K562 (cell line): ENCODE results near the gene SOHLH1. TPM values are rescaled to one million over a fixed set of nuclear protein-coding genes. Genes with fewer than 3 reads are reported as not detected.

ENCODE experiments used
- ATAC-seq: fragments of 200-7000 bp; cut with Tn5 transposase; 3 replicates; pipeline ENCODE4 v1.9.1; 2020; ENCODE audit warnings: moderate library complexity
- BruUV-seq: library from RNA; stranded (reverse); fragments of 400-500 nt; replicated peaks from 2 replicates; lab custom pipeline; 2021; lab: Mats Ljungman, UMichigan
- CTCF ChIA-PET: fragments of 300-600 bp; formaldehyde crosslinking; extraction: SDS; loops from one replicate; lab custom pipeline; 2021; ENCODE audit warnings: low intra/inter-chr PET ratio; lab: Yijun Ruan, JAX
- POLR2A ChIA-PET: fragments of 300-600, 350-650 bp; sonication (Branson Sonifier 250); formaldehyde crosslinking; extraction: SDS; loops from one replicate; lab custom pipeline; 2021; ENCODE audit warnings: antibody characterized with exemption, inconsistent platforms; lab: Yijun Ruan, JAX
- DNase-seq, 4 experiments: peaks; one replicate each; pipeline versions ENCODE4 v3.0.0 to v3.0.0-alpha.2; 2011 to 2018; ENCODE audit warnings: low spot score in 3 of 4, mixed read lengths in 3 of 4; ENCODE audit errors: extremely low read depth in 1 of 4
- FAIRE-seq: peaks from 2 replicates; lab custom pipeline; 2011; peaks lifted over from hg19 to GRCh38; lab: Jason Lieb, UNC
- H2AFZ ChIP-seq: 2 replicates; pipeline ENCODE4 v1.6.0; 2011; ENCODE audit warnings: low read depth, low read length, control low read depth, inconsistent platforms
- H3K27ac ChIP-seq: fragments of 200-600 bp; 3 replicates; pipeline ENCODE4 v1.8.0; 2011; ENCODE audit warnings: low read depth, mild to moderate bottlenecking, control low read depth, inconsistent platforms, low read length, moderate library complexity, mixed read lengths; ENCODE audit errors: extremely low read depth
- H3K27me3 ChIP-seq, 2 experiments: fragments of 300-600 bp in 1 of 2; 2 replicates in 1 of 2; 3 replicates in 1 of 2; pipeline versions ENCODE4 v1.6.0 to v1.8.0; 2011; ENCODE audit warnings: inconsistent platforms in 2 of 2, low read length in 2 of 2, mild to moderate bottlenecking in 1 of 2, mixed read lengths in 1 of 2, moderate library complexity in 1 of 2; ENCODE audit not compliant: control insufficient read depth in 2 of 2, insufficient read depth in 2 of 2
- H3K36me3 ChIP-seq: fragments of 300-600 bp; 3 replicates; pipeline ENCODE4 v1.8.0; 2011; ENCODE audit warnings: mild to moderate bottlenecking, low read length, inconsistent platforms; ENCODE audit not compliant: control insufficient read depth, insufficient read depth
- H3K4me1 ChIP-seq, 2 experiments: fragments of 200-600 bp in 1 of 2; replicated peaks in 1 of 2; 2 replicates in 1 of 2; 3 replicates in 1 of 2; pipeline versions ENCODE4 v1.5.1 to v1.8.0; 2011; ENCODE audit warnings: inconsistent platforms in 2 of 2, low read length in 2 of 2, mild to moderate bottlenecking in 1 of 2, mixed read lengths in 1 of 2, moderate library complexity in 1 of 2; ENCODE audit not compliant: control insufficient read depth in 2 of 2, insufficient read depth in 2 of 2
- H3K4me2 ChIP-seq: 2 replicates; pipeline ENCODE4 v1.6.1; 2011; ENCODE audit warnings: low read length, control low read depth, inconsistent platforms, mixed read lengths; ENCODE audit not compliant: insufficient read depth
- H3K4me3 ChIP-seq: fragments of 200-600 bp; sonication (generic), shearing (Covaris generic); 2 replicates; pipeline ENCODE4 v1.5.1; 2016; ENCODE audit warnings: control low read depth, inconsistent platforms
- H3K79me2 ChIP-seq: fragments of 200-600 bp; 3 replicates; pipeline ENCODE4 v1.8.0; 2011; ENCODE audit warnings: low read length, inconsistent platforms; ENCODE audit not compliant: control insufficient read depth, insufficient read depth
- H3K9ac ChIP-seq, 2 experiments: 2 replicates each; pipeline versions ENCODE4 v1.6.0 to v1.6.1; 2011; ENCODE audit warnings: low read depth in 2 of 2, low read length in 2 of 2, control low read depth in 1 of 2, inconsistent platforms in 1 of 2, mild to moderate bottlenecking in 1 of 2, mixed read lengths in 1 of 2; ENCODE audit not compliant: insufficient read depth in 1 of 2
- H3K9me1 ChIP-seq: one replicate; pipeline ENCODE4 v1.6.0; 2011; ENCODE audit warnings: inconsistent platforms, mild to moderate bottlenecking, low read length, moderate library complexity; ENCODE audit not compliant: control insufficient read depth, insufficient read depth
- H3K9me3 ChIP-seq: replicated peaks from 2 replicates; pipeline ENCODE4 v1.5.1; 2011; ENCODE audit warnings: low read depth, low read length, inconsistent platforms; ENCODE audit not compliant: control insufficient read depth, insufficient read depth
- H4K20me1 ChIP-seq: replicated peaks from 2 replicates; pipeline ENCODE4 v1.6.1; 2011; ENCODE audit warnings: low read length, inconsistent platforms, mixed read lengths; ENCODE audit not compliant: control insufficient read depth, insufficient read depth
- ATF6 ChIP-seq: sonication (generic); formaldehyde crosslinking; IDR thresholded peaks from 2 replicates; pipeline ENCODE4 v1.4.0; 2020; ENCODE audit warnings: mild to moderate bottlenecking, missing genetic modification reagents
- CXXC5 ChIP-seq: fragments of 250-450 bp; sonication (Bioruptor Pico); IDR thresholded peaks from 2 replicates; pipeline ENCODE4 v1.8.0; 2022; ENCODE audit warnings: inconsistent platforms, mild to moderate bottlenecking, moderate library complexity
- IRF2 ChIP-seq: sonication (generic); formaldehyde crosslinking; IDR thresholded peaks from 2 replicates; pipeline ENCODE4 v1.8.1; 2022; ENCODE audit warnings: mild to moderate bottlenecking, missing genetic modification reagents
- SMAD3 ChIP-seq: fragments of 450-650 bp; formaldehyde crosslinking; conservative IDR thresholded peaks from 2 replicates; pipeline ENCODE4 v1.4.0; 2020; ENCODE audit warnings: mild to moderate bottlenecking
- TARDBP ChIP-seq: fragments of 450-650 bp; IDR thresholded peaks from 2 replicates; pipeline ENCODE4 v1.6.1; 2016
- WGBS: fragments of 100-300 bp; shearing (Covaris generic); methylation state at CpG from one replicate; pipeline ENCODE4 v1.1.6; 2016; ENCODE audit warnings: low coverage, mixed read lengths; ENCODE audit not compliant: insufficient coverage; ENCODE audit errors: missing lambda C conversion rate; 5-methylcytosine and 5-hydroxymethylcytosine counted together
- in situ Hi-C: fragments of 300-500 bp; cut with MboI; formaldehyde crosslinking; loops from 4 replicates; pipeline ENCODE4 v1.15.0; 2018; ENCODE audit warnings: inconsistent platforms, mixed read lengths
- intact Hi-C: fragments of 100-400 bp; cut with micrococcal nuclease; formaldehyde crosslinking; loops from 2 replicates; pipeline ENCODE4 v1.14.2; 2022
- polyA plus RNA-seq, 8 experiments: library from polyadenylated mRNA; depleted of rRNA in 4 of 8; stranded (reverse) in 5 of 8; unstranded in 3 of 8; fragments of >200 nt; fragmentation: Nextera tagmentation in 2 of 8; fragmentation: Illumina TruSeq in 1 of 8; extraction: Ambion mirVana in 2 of 8; extraction: Trizol in 1 of 8; gene quantifications; 2 replicates each; pipeline versions ENCODE4 v1.2.1 to v1.2.3, GENCODE V29; 2011 to 2014; ENCODE audit warnings: inconsistent platforms in 1 of 8, missing spikeins in 1 of 8
- total RNA-seq, 7 experiments: library from RNA; depleted of rRNA in 6 of 7; stranded (reverse); fragments of >200 nt in 6 of 7; fragmentation: Illumina TruSeq in 2 of 7; extraction: Trizol in 2 of 7; gene quantifications; 2 replicates each; pipeline versions ENCODE4 v1.2.1 to v1.2.3, GENCODE V29; 2011 to 2021; ENCODE audit warnings: low replicate concordance in 1 of 7
- TF ChIP-seq, protein P1 (sequence below): sonication (generic); formaldehyde crosslinking; IDR thresholded peaks from 2 replicates; pipeline ENCODE4 v1.8.0; 2022; ENCODE audit warnings: missing genetic modification reagents, mild to moderate bottlenecking, moderate library complexity, borderline replicate concordance
- TF ChIP-seq, protein P2 (sequence below), 2 experiments: fragments of 450-650 bp; formaldehyde crosslinking in 1 of 2; IDR thresholded peaks; 2 replicates each; pipeline versions ENCODE4 v1.4.0 to v1.6.1; 2014 to 2020; ENCODE audit warnings: mild to moderate bottlenecking in 2 of 2, borderline replicate concordance in 1 of 2, low read depth in 1 of 2

Gene SOHLH1
- total and polyA plus RNA-seq, 9 of the 15 experiments (the other 6 are each of a cell fraction or from before 2014, with no cell fraction given) = 0.17 to 0.41 (median 0.29) TPM; not detected in 6

DNA sequence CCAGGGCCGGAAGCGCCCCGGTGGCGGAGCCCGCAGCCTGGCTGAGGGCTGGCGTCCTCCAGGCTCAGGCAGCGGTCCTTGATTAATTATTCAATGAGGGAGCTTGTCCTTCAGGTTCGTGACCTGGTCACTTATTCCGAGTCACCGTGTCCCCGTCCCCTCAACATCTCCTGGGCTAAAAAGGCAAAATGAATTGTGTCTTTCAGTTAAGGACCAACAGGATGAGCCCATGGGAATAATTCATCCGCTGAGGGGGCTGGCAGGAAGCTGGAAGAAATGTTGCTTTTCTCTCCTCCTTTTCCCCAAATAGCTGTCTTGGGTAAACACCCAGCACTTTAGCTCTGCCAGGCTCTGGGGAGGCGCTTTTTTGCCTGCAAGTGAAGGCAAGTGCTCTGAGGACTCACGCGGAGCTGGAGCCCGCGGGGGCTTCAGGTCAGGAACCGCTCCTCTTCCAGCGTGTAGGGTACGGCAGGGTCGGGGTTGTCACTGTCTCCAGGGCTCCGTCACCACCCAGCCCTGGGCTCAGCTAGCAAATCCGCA lies 15.8 kb upstream of the SOHLH1 start (continued):
- TF ChIP-seq, protein P1, sequence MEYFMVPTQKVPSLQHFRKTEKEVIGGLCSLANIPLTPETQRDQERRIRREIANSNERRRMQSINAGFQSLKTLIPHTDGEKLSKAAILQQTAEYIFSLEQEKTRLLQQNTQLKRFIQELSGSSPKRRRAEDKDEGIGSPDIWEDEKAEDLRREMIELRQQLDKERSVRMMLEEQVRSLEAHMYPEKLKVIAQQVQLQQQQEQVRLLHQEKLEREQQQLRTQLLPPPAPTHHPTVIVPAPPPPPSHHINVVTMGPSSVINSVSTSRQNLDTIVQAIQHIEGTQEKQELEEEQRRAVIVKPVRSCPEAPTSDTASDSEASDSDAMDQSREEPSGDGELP = no peak

DNA sequence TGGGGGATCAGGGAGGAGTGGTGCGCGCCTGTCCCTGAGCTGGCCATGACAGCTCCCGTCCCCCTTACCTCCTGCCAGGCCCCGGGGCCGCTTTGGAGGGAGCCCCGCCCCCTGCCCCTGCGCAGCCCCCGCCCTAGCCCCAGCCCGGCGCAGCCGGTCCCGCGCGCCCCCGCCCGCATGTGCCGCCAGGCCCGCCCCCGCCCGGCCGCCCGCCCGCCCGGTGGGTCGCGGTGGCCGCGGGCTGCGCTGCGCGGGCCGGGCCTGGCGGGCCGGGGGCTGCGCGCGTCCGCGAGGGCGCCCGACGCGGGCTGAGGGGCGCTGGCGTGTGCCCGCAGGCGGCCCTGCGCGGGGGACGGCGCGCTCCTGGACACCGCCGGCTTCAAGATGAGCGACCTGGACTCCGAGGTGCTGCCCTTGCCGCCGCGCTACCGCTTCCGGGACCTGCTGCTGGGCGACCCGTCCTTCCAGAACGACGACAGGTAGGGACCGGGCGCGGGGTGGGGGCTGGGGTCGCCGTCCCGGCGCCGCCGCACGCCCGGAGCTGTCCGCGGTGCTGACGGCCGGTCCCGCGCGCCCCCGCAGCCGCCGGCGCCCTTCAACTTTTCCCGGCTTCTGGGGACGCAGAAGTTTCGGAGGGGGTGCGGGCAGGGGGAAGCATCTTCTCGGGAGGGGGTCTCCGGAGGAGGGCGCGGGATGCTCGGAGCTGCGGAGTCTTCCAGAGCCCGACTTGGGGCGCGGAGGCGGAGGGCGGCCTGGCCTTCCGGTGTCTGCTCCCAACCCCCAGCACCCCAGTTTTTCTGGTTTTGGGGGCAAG lies 15.2 kb upstream of the SOHLH1 start:
- ChIA-PET POLR2A (no interaction called here), CTCF (no interaction called here)
- peaks cover 17 to 75% of the 10 kb centered on the region in 2 experiments; a peak in 4 of 5 replicates for H3K27me3 ChIP-seq
- TF ChIP-seq, protein P2, sequence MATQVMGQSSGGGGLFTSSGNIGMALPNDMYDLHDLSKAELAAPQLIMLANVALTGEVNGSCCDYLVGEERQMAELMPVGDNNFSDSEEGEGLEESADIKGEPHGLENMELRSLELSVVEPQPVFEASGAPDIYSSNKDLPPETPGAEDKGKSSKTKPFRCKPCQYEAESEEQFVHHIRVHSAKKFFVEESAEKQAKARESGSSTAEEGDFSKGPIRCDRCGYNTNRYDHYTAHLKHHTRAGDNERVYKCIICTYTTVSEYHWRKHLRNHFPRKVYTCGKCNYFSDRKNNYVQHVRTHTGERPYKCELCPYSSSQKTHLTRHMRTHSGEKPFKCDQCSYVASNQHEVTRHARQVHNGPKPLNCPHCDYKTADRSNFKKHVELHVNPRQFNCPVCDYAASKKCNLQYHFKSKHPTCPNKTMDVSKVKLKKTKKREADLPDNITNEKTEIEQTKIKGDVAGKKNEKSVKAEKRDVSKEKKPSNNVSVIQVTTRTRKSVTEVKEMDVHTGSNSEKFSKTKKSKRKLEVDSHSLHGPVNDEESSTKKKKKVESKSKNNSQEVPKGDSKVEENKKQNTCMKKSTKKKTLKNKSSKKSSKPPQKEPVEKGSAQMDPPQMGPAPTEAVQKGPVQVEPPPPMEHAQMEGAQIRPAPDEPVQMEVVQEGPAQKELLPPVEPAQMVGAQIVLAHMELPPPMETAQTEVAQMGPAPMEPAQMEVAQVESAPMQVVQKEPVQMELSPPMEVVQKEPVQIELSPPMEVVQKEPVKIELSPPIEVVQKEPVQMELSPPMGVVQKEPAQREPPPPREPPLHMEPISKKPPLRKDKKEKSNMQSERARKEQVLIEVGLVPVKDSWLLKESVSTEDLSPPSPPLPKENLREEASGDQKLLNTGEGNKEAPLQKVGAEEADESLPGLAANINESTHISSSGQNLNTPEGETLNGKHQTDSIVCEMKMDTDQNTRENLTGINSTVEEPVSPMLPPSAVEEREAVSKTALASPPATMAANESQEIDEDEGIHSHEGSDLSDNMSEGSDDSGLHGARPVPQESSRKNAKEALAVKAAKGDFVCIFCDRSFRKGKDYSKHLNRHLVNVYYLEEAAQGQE (IDR thresholded peaks at IDR 0.05; ENCODE audit: borderline replicate concordance) = peak; percentile 95
- TF ChIP-seq, protein P2 (CRISPR knock-in tag; IDR thresholded peaks at IDR 0.05; ENCODE audit: low read depth) = peak; percentile 94
- TF ChIP-seq CXXC5 (CRISPR knock-in tag) = 0 out of 2 replicates have a peak, but pooled peaks have one; percentile 18
- TF ChIP-seq TARDBP = no peak
- no peak for TF ChIP-seq ATF6 (CRISPR knock-in tag)
- TF ChIP-seq SMAD3 = no peak
- no peak for TF ChIP-seq IRF2 (CRISPR knock-in tag)

More for the DNA sequence above, 15.2 kb upstream of the SOHLH1 start:
- Histone ChIP-seq H3K4me1 (peaks cover 0 to 10% of the 10 kb centered on the region in 2 experiments; a peak in 2 of 5 replicates), H3K79me2 (no peaks in the 10 kb centered on the region), H4K20me1 (peaks cover 11% of the 10 kb centered on the region), H3K9me1 (no peaks in the 10 kb centered on the region), H3K27ac (no peak overlapping the region), H3K4me2 (no peak overlapping the region), H3K36me3 (no peaks in the 10 kb centered on the region), H3K9me3 (no peaks in the 10 kb centered on the region), H2AFZ (no peak overlapping the region), H3K9ac (no peak overlapping the region), H3K4me3 (no peak overlapping the region)
- peak in 2 of 4 experiments; percentile 69 to 70 for DNase-seq
- intact Hi-C loops = no loop called here
- FAIRE-seq = no peak
- 11% methylated on average over 16 of the region's 103 CpGs for WGBS
- no TSS peak for BruUV-seq
- ATAC-seq = no peak
- in situ Hi-C loops = no loop called here
